Forelimb muscle (tissue), 1 donor: ENCODE measurements around the gene LHX1. TPM values are rescaled to one million over a fixed set of nuclear protein-coding genes. Genes with fewer than 3 reads are reported as not detected.

Experiments
- DNase-seq: peaks from one replicate; pipeline ENCODE4 v3.0.0-alpha.2; 2013; ENCODE audit warnings: low read depth
- polyA plus RNA-seq: library from polyadenylated mRNA; unstranded; fragments of 120-200 nt; gene quantifications from one replicate; pipeline ENCODE4 v1.2.1, GENCODE V29; 2013; ENCODE audit not compliant: insufficient read length

The LHX1 gene
- not detected for polyA plus RNA-seq

DNA sequence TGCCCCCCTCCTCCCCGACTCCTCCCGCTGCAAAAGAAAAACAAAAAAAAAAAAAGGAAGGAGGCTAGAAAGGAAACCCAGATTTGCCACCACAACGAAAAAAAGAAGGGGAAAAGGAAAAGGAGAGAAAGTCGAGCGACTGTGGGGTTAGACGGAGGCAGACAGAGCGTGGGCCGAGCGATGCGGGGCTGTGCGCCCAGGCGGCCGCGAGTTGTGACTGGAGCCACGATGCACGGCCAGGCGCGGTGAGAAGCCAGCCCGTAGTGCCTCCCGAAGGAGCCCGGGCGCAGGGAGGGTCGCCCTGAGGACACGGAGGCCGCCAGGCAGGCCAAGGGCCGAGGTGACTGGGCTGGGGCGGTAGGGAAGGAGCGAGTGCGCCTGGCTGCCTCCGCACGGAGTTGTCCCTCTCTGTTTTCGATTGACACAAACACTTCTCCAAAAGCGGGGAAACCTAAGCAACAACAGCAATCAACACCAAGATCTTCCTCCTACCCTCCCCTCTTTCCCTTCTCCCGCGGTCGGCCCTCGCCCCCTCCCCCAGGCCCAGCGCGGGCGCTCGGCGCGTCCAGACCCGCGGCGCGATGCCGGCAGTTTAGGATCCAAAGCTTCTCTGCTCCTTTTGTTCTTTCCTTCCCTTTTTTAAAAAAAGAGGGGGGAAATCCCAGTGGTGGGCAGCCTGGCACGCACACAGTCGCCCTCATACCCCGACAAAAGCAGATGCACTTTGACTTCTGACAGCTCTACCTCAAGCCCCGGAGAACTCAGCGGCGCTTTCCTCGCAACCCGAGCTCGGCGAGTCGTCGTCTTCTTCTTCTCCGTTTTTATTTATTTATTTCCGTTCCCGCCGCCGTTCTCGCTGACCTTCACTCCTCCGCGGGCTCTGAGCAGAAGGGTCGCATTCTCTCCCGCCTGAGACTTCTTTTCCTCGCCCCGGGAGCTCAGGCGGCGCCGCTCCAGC, at the start of gene LHX1:
LHX1 (plus strand) TSS at position 475 of the 958 bp plus-strand sequence. CDS start 723 bp downstream, outside the sequence.
- no peak for DNase-seq

DNA sequence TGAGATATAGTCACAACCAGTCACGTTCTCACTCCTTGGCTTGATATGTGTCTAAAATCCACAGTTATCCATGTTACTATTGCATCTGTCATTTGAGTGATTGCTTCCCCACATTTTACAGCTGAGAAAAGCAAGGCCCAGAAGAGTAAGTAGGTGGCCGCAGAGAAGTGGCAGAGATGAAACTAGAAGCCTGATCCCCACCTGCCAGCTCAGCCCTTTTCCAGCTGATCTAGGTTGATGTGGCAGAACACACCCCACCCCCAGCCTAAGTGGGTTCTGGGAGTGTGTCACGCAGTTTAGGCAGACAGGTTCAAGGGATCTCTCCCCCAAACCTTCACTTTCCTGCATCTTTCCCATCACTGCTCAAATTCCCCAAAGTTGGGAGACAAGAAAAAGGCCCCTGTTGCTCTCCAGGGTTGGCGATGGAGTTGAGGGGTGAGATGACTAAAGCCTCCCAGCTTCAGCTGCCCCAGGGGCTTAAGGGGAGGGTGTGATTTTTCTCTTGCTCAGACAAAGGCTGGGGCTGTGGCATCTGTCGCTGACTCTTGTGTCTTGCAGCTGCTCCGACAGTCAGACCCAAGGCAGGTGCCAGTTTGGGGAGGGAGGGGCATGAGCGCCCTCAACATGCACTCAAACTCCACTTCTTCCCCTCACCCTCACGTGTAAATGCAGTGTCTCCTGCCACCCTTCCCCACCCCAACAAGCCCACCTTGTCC, 48.9 kb upstream of the LHX1 start:
- DNase-seq: peak; percentile 4

DNA sequence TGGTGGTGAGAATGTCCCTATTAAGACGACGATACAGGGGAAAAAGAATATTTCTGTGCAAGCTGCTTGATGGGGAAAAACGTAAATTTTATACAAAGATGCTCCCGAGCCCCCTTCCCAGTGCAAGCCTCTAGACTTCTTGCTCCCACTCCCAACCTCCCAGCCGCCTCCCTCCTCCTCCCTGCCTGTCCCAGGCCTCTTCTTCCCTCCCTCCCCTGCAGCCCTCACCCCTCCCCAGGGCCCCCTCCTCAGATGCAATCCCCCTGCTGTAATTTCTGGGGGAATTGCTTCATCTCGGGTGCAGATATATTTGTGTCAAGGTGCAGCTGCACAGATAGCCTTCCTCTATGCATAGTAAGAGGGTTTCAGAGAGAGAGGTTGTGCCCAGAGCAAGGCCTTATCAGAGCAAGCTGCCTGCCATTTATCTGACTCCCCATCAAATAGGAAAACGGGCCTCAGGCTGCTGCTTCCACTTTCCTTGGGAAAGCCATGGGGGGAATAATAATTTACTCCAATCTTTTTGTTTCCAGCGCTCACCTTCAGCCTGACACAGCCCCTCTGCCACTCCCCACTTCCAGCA, 47.4 kb upstream of the LHX1 start:
- no peak for DNase-seq

DNA sequence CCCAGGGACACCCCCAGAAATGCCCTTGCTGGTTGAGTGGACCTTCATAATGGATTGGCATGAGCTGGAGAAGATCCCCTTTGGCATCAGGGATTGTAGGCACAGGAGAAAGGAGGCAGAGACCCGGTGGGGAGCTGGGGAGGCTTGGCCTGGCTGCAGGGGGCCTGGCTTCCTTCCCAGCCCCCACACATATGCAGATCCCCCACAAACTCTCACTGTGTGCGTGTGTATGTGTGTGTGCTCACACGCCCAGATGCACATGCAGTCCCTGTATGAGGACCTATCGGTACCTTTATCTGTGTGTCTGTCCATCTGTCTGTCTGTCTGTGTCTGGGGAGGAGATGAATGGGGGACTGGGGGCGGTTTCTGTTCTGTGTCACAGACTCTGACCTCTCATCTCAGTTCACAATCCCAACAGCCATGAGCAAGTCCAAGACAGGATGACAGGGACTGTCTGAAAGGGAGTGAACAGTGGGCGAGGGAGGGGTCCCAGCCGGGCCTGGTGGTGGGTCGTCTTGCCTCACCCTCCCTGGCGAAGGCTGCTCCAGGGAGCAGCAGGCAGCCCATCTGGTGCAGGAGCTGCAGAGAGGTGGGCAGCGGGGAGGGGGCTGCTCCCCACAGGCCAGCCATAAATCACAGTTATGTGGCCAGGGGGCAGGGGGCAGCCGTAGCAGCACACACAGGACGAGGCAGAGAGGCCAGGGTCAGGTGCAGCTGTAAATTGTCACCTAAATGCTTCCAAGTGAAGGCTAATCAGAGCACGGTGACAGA, 46.7 kb upstream of the LHX1 start:
- no peak for DNase-seq

DNA sequence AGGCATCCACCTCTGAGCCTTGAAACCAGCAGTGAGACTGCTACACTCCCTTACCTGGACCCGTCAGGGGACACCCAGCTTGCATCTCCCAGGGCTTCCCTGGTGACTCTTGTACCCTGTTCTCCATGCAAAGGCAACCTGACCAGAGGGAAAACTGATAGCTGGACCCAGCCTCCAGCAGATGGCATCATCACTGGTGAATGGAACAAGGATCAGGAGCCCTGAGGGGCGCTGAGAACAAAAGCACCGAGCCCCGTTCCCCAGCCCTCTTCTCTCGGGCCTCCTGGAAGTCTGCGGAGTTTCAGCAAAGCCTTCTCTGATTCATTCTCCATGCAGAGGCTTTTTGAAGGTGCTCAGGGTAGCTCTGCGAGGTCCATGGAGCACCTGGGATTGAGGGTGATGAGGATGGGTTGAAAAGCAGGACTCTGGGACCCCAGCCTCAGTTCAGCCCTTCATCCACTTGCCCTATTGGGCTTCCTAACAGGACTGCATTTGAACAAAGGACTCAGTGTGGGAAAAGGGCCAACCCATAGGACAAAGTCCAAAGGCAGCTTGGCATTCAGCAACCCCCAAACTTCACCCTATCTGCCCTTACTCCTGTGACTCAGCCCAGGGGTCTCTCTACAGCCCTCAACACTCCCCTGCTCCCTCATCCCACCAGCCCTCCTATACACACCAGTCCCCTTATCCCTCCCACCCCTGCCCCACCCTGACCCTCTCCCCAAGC, 45.0 kb upstream of the LHX1 start:
- no peak for DNase-seq

GRCh38 chr17:36894177-36894576, 43.1 kb upstream of the LHX1 start:
- no peak for DNase-seq

DNA sequence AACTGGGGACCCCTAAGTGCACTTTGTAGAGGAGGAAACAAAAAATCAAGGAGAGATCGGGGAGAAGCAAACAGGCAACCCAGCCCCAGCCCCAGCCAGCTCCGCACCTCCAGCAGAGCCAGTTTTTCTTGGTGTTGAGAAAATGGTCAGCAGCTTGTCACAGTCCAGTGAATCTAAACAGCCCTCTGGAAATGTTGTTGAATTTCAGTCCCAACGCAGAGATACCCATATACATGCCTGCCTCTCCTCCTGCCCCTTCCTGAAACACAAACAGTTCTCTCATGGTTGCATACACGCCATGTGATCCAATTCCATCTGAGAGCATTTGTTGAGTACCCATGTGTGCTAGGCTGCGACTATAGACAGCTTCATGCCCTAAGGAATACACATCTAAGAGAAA, 42.4 kb upstream of the LHX1 start:
- DNase-seq: no peak

GRCh38 chr17:36899250-36900159, 37.8 kb upstream of the LHX1 start:
- DNase-seq: no peak

DNA sequence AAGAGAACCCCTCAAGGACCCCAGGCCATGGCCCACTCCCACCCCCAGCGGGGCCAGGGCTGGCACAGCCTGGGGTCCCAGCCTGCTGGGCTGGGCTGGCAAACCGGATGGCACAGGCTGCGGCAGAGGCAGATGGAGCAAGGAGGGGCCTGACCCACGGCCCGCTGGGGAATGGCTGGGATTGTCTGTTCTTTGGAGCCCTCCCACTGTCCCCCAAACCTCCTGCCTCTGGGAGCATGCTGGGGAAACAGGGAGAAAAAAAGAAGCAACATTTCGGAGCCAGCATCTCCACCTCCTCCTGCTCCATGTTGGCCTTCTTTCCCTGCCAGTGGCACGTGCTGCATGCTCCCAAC, 37.1 kb upstream of the LHX1 start:
- DNase-seq: no peak

DNA sequence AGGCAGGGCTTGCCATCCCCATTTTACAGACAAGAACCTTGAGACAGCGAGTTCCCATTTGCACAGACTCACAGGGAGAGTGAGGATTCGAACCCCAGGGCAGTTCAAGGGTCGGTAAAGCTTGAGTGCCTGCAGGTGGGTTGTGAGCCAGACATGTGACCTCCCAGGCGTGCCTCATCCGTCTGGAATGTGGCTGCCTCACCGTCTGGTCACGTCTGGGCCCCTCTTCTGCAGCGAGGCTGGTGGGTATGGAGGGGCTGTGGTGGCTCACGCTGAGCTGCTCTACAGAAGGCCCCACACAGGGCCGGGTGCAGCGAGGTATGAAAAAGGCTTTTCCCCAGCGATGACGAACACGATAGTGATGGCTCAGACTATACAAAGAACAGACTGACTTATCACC, 35.8 kb upstream of the LHX1 start:
- no peak for DNase-seq

- no peak for DNase-seq
Measured at GRCh38 chr17:36907407-36907806, 29.9 kb upstream of the LHX1 start.

GRCh38 chr17:36910513-36910912, 26.8 kb upstream of the LHX1 start:
- no peak for DNase-seq

GRCh38 chr17:36911001-36911400, 26.3 kb upstream of the LHX1 start:
- DNase-seq: no peak

DNA sequence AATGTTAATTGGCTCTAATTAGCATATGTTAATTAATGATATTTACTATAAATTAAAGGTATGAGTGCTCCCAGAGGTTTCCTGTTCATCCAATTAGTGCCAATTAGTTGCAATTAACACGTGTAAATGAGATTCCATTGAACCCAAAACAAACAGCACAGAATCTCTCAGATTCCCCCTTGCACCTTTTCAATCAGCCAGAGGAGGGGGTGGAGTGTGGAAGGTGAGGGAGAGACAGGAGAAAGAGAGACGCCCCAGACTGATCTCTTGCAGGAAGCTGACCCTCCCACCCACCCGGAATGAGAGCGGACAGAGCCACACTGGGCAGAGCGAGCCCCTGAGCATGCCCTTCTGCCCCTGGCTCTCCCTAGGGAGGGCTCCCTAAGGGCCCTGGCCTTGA, 24.1 kb upstream of the LHX1 start:
- DNase-seq: no peak

- no peak for DNase-seq
Measured at GRCh38 chr17:36918211-36918691, 19.0 kb upstream of the LHX1 start.

DNA sequence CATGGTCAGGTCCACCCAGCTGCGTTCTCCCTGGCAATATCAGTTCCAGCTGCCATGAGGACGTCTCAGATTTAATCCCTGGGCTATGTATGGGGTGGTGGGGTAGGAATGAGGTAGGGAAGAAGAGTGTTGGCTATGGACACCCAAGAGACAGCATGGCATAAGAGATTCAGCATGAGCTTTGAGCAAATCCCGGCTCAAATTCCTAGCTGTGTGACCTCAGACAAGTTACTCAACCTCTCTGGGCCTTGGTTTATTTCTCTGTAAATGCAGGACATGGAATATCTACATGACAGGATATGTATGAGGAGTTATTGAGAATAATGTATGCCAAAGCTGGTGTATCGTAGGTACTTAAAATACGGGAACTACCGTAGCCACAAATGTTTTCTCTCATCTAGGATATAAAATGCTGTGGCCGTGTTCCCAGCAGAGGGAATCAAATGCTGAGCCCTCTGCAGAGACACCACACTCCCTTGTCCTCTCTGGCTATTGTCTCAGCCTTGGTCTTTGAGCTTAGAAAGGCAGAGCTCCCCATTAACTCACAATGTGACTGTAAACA, 17.8 kb upstream of the LHX1 start:
- no peak for DNase-seq

DNA sequence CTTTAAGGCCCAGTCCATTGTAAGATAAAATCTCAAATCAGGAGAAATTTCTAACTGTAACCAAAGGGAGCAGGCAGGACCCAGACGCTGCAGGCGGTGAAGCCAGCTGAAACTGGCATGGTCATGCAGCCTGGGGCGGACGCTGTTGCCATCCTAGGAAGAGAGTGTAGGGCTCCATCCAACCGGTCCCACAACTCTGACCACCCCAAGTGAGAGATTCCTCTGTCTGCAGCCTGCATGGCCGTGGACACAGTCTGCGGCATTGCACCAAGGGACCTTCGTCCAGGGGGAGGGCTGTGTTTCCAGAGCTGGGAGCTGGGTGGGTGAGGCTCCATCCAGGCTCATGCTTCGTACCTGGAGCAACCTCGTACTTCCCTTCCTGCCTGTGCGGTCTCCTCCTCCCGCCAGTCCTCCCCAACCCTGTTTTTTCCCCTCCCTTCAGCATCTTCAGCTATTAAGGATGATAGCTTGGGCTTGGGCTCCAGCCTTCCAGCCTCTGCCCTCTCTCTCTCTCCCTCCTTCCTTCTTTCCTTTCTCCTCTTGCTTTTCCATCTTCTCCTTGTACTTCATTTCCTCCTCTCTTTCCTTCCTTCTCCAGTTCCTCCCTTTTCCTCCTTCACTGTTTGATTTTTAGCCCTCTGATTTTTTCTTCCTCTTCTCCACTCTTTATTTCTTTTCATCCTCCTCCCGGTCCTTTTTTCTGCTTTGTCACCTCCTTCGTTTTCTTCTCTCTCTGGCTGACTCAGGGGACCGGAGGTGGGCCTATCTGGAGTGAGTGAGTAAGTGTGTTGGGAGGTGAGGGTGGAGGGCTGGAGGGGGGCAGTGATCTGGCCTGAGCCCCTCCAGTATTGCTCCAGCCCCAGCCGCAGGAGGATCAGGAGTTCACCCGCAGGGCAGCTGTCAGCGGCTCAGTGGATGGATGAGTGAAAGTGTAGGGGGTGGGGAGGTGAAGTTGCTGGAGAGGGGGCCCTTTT, 17.0 kb upstream of the LHX1 start:
- no peak for DNase-seq

GRCh38 chr17:36921095-36921851, 16.0 kb upstream of the LHX1 start:
- DNase-seq: no peak
